OCI-LY7 (cell line): ENCODE results near the gene ADAMTS17.

Source experiments
- EZH2phosphoT487 ChIP-seq: fragments of 200-600 bp; sonication (generic); IDR thresholded peaks from 2 replicates; pipeline ENCODE4 v1.6.1; 2018; ENCODE audit warnings: low read depth, borderline replicate concordance, mild to moderate bottlenecking, mixed run types, antibody characterized with exemption, low read length, moderate library complexity, mixed read lengths
- TF ChIP-seq, protein P1 (sequence below): fragments of 200-600 bp; sonication (generic); conservative IDR thresholded peaks from 2 replicates; pipeline ENCODE4 v1.5.1; 2014; ENCODE audit warnings: mild to moderate bottlenecking, antibody characterized with exemption, low read length, moderate library complexity, mixed read lengths

DNA sequence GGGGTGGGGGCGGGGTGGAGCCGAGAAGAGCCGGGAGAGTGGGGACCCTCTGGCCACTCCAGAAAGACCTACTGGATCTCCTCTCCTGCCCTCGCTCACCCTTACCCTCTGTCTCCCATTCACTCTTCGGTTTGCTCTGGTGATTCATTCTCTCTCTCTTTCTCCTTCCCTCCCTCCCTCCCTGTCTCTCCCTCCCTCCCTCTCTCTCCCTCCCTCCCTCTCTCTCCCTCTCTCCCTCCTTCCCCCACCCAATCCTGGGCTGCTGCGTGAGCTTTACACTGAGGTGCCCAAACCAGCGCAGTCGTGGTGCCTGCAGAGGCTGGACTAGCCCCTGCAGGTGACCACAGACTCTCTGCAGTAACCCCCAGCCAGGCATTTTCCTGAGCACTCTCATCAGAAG, 32.2 kb upstream of the ADAMTS17 start:
- TF ChIP-seq, protein P1, sequence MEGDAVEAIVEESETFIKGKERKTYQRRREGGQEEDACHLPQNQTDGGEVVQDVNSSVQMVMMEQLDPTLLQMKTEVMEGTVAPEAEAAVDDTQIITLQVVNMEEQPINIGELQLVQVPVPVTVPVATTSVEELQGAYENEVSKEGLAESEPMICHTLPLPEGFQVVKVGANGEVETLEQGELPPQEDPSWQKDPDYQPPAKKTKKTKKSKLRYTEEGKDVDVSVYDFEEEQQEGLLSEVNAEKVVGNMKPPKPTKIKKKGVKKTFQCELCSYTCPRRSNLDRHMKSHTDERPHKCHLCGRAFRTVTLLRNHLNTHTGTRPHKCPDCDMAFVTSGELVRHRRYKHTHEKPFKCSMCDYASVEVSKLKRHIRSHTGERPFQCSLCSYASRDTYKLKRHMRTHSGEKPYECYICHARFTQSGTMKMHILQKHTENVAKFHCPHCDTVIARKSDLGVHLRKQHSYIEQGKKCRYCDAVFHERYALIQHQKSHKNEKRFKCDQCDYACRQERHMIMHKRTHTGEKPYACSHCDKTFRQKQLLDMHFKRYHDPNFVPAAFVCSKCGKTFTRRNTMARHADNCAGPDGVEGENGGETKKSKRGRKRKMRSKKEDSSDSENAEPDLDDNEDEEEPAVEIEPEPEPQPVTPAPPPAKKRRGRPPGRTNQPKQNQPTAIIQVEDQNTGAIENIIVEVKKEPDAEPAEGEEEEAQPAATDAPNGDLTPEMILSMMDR, result no peak
- TF ChIP-seq EZH2phosphoT487, result no peak
